ENCODE data around the gene SHC2.

Gene SHC2

GRCh38 chr19:463483-464207, 2.8 kb upstream of the SHC2 start:
- Histone ChIP-seq H3K4me3 (ENCODE audit: low read length) (no peak overlapping the region), H3K9me2 (replicated peaks; ENCODE audit: control insufficient read depth, low read length) (no peaks in the 10 kb centered on the region), H3K79me2 (ENCODE audit: control insufficient read depth, low read length) (no peaks in the 10 kb centered on the region), H3K27ac (ENCODE audit: low read depth, low read length) (no peak overlapping the region), H3F3A (ENCODE audit: control insufficient read depth, insufficient read depth) (no peaks in the 10 kb centered on the region), H4K20me1 (ENCODE audit: control insufficient read depth, insufficient read depth, low read depth, low read length) (no peaks in the 10 kb centered on the region), H3K4me1 (ENCODE audit: control insufficient read depth, low read length) (no peaks in the 10 kb centered on the region), H3K36me3 (ENCODE audit: control insufficient read depth, low read length) (no peaks in the 10 kb centered on the region), H3K27me3 (ENCODE audit: control insufficient read depth, low read length) (no peaks in the 10 kb centered on the region), H3K4me2 (ENCODE audit: low read length) (no peak overlapping the region), H3K9me3 (ENCODE audit: control insufficient read depth, insufficient read depth, low read length) (peaks cover 15% of the 10 kb centered on the region; the same call in 1 of the 2 replicates)
- TF ChIP-seq CTCF (IDR thresholded peaks at IDR 0.05; ENCODE audit: low read depth, low read length, poor library complexity, severe bottlenecking) = no peak
- no peak for TF ChIP-seq EZH2phosphoT487 (IDR thresholded peaks at IDR 0.05; ENCODE audit: borderline replicate concordance, low read length)

GRCh38 chr19:461721-462551, 1.1 kb upstream of the SHC2 start:
- Histone ChIP-seq H3K4me1 (ENCODE audit: control insufficient read depth, low read length) (no peaks in the 10 kb centered on the region), H3K9me3 (ENCODE audit: control insufficient read depth, insufficient read depth, low read length) (peaks cover 20% of the 10 kb centered on the region; the same call in 1 of the 2 replicates), H3K36me3 (ENCODE audit: control insufficient read depth, low read length) (no peaks in the 10 kb centered on the region), H3K27me3 (ENCODE audit: control insufficient read depth, low read length) (no peaks in the 10 kb centered on the region), H3F3A (ENCODE audit: control insufficient read depth, insufficient read depth) (no peaks in the 10 kb centered on the region), H4K20me1 (ENCODE audit: control insufficient read depth, insufficient read depth, low read depth, low read length) (no peaks in the 10 kb centered on the region), H3K4me2 (ENCODE audit: low read length) (no peak overlapping the region), H3K27ac (ENCODE audit: low read depth, low read length) (no peak overlapping the region), H3K79me2 (ENCODE audit: control insufficient read depth, low read length) (no peaks in the 10 kb centered on the region), H3K9me2 (replicated peaks; ENCODE audit: control insufficient read depth, low read length) (no peaks in the 10 kb centered on the region), H3K4me3 (ENCODE audit: low read length) (no peak overlapping the region)
- TF ChIP-seq CTCF (IDR thresholded peaks at IDR 0.05; ENCODE audit: low read depth, low read length, poor library complexity, severe bottlenecking) (no peak), EZH2phosphoT487 (IDR thresholded peaks at IDR 0.05; ENCODE audit: borderline replicate concordance, low read length) (no peak)

- H3F3A ChIP-seq (ENCODE audit: control insufficient read depth, insufficient read depth) = no peaks in the 10 kb centered on the region
- H3K36me3 ChIP-seq (ENCODE audit: control insufficient read depth, low read length) = no peaks in the 10 kb centered on the region
- no peaks in the 10 kb centered on the region for H3K79me2 ChIP-seq (ENCODE audit: control insufficient read depth, low read length)
- no peak overlapping the region for H3K4me2 ChIP-seq (ENCODE audit: low read length)
- H3K27ac ChIP-seq (ENCODE audit: low read depth, low read length) = no peak overlapping the region
- H3K9me3 ChIP-seq (ENCODE audit: control insufficient read depth, insufficient read depth, low read length) = peaks cover 31% of the 10 kb centered on the region; the same call in 1 of the 2 replicates
- no peak overlapping the region for H3K4me3 ChIP-seq (ENCODE audit: low read length)
- H3K9me2 ChIP-seq (replicated peaks; ENCODE audit: control insufficient read depth, low read length) = no peaks in the 10 kb centered on the region
- H3K27me3 ChIP-seq (ENCODE audit: control insufficient read depth, low read length) = no peaks in the 10 kb centered on the region
- H4K20me1 ChIP-seq (ENCODE audit: control insufficient read depth, insufficient read depth, low read depth, low read length) = no peaks in the 10 kb centered on the region
- H3K4me1 ChIP-seq (ENCODE audit: control insufficient read depth, low read length) = no peaks in the 10 kb centered on the region
- TF ChIP-seq EZH2phosphoT487 (IDR thresholded peaks at IDR 0.05; ENCODE audit: borderline replicate concordance, low read length) = no peak
- no peak for TF ChIP-seq CTCF (IDR thresholded peaks at IDR 0.05; ENCODE audit: low read depth, low read length, poor library complexity, severe bottlenecking)
These were observed 915 bp downstream of the SHC2 start for GRCh38 chr19:459724-460511.
